Activated CD8-positive, alpha-beta memory T cell treated with anti-CD3 and anti-CD28 coated beads, Interleukin-2, amount 10 ng/mL, durations not matched to agents 7 days and 5 days (primary cell): Measurements from ENCODE around the gene LNPK. TPM values are rescaled to one million over a fixed set of nuclear protein-coding genes. Genes with fewer than 3 reads are reported as not detected.

Experiments
- ATAC-seq: fragments of 150-1000 bp; cut with Tn5 transposase; one replicate; pipeline ENCODE4 v1.10.0; 2021; ENCODE audit warnings: moderate library complexity
- CTCF ChIA-PET: fragments of 350-600 bp; sonication (Branson Sonifier 250); formaldehyde crosslinking; loops from one replicate; lab custom pipeline; 2021; ENCODE audit warnings: antibody characterized with exemption; lab: Charles Lee
- DNase-seq: peaks from one replicate; pipeline ENCODE4 v3.0.0-alpha.2; 2020
- H3K27ac Mint-ChIP-seq: one replicate; pipeline ENCODE4 v1.8.0; 2021; ENCODE audit warnings: mild to moderate bottlenecking, mixed read lengths
- H3K27me3 Mint-ChIP-seq: one replicate; pipeline ENCODE4 v1.8.0; 2021; ENCODE audit warnings: mixed read lengths
- H3K36me3 Mint-ChIP-seq: one replicate; pipeline ENCODE4 v1.8.0; 2021; ENCODE audit warnings: mild to moderate bottlenecking, mixed read lengths
- H3K4me1 Mint-ChIP-seq: one replicate; pipeline ENCODE4 v1.8.0; 2021; ENCODE audit warnings: mixed read lengths
- H3K4me3 Mint-ChIP-seq: one replicate; pipeline ENCODE4 v1.8.0; 2021; ENCODE audit warnings: mild to moderate bottlenecking, moderate library complexity, mixed read lengths
- H3K9me3 Mint-ChIP-seq: one replicate; pipeline ENCODE4 v1.8.0; 2022; ENCODE audit warnings: low read depth, mixed read lengths
- total RNA-seq, 2 experiments: library from RNA; stranded (reverse); gene quantifications; one replicate each; pipeline ENCODE4 v1.2.3, GENCODE V29; 2021

Gene LNPK
- total RNA-seq, 2 experiments from 2014 or later = 34.1 to 38.2 TPM

DNA sequence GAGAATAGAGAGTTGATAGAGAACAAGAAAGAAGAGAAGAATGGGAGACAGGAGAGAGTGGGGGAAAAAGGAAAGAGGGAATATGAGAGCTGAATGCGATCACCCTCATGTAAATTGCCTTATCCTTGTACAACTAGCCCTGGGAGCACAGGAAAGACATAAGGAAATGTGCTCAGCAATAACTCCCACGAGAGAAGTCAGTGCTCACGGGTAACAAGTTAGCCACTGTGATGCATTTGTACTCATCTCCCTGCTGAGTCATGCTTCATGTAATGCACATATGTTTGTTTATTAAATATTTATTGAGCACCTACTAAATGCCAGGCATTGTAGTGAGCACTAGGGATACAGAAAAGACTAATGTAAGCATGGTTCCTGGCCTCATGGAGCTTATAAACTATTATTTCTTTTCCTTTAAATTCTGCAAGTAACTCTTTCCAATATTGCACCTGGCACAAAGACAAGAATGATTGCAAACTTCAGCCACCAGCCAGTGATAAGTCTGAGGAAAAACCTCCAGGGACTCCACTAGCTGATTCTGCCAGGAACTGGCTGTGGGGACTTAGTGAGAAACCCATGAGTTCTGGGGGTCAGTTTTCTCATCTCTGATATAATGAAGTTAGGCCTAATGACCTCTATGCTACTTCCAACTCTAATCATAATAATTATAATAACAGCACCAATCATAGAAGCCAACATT is 124.1 kb downstream of the LNPK start:
- DNase-seq = no peak

DNA sequence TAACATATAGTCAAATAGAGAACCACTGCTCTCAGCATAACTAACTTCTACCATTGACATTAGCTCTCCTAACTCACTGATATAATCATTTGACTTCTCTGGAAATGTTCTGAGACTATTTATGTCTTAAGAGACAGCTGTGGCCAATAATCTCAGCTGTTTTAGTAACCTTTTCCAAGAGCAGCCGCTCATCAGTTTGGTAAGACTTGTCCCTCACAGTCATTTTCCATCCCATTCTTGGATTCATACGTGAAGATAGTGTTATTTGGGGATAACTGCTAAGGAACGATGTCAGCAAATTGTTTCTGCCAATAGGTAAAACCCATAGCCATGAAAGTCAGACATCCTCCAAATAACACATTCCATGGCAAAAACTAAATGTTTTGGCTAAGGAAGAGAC is 127.8 kb downstream of the LNPK start:
- Mint-ChIP-seq H3K36me3 (no peaks in the 10 kb centered on the region), H3K27me3 (peaks cover 28% of the 10 kb centered on the region), H3K4me3 (no peak overlapping the region), H3K4me1 (no peaks in the 10 kb centered on the region), H3K27ac (no peak overlapping the region), H3K9me3 (no peaks in the 10 kb centered on the region)
- CTCF ChIA-PET = no interaction called here
- no peak for DNase-seq
- no peak for ATAC-seq

More for the DNA sequence above, 124.1 kb downstream of the LNPK start:
- Mint-ChIP-seq H3K36me3 (no peaks in the 10 kb centered on the region), H3K4me3 (no peak overlapping the region), H3K27ac (no peak overlapping the region), H3K4me1 (no peaks in the 10 kb centered on the region), H3K27me3 (peaks cover 17% of the 10 kb centered on the region), H3K9me3 (no peaks in the 10 kb centered on the region)
- CTCF ChIA-PET = no interaction called here
- no peak for ATAC-seq

Other genes with a start within 250 kb of the LNPK start
- gene EVX2, start 81.7 kb upstream of the LNPK start, total RNA-seq = not detected
- gene HOXD13, start 90.5 kb upstream of the LNPK start, total RNA-seq = not detected
- not detected for gene HOXD12, start 97.5 kb upstream of the LNPK start, total RNA-seq
- gene HOXD11, start 105.0 kb upstream of the LNPK start, total RNA-seq = not detected
- not detected for gene HOXD10, start 114.5 kb upstream of the LNPK start, total RNA-seq
- gene HOXD9, start 120.5 kb upstream of the LNPK start, total RNA-seq = not detected
- not detected for gene HOXD8, start 127.4 kb upstream of the LNPK start, total RNA-seq
- not detected for gene HOXD4, start 149.3 kb upstream of the LNPK start, total RNA-seq
- not detected for gene HOXD3, start 155.0 kb upstream of the LNPK start, total RNA-seq
- gene HOXD1, start 186.4 kb upstream of the LNPK start, total RNA-seq = not detected